Activated B cell treated with CpG ODN at 0.5 μM for 24 hours (primary cell): Measurements from ENCODE around the gene TFE3. TPM values are rescaled to one million over a fixed set of nuclear protein-coding genes. Genes with fewer than 3 reads are reported as not detected.

ENCODE experiments used
- ATAC-seq: fragments of 200-7000 bp; cut with Tn5 transposase; one replicate; pipeline ENCODE4 v1.10.0; 2021; ENCODE audit warnings: low read depth, mild to moderate bottlenecking, moderate library complexity
- CTCF ChIA-PET: fragments of 350-600 bp; sonication (Branson Sonifier 250); formaldehyde crosslinking; loops from one replicate; lab custom pipeline; 2021; ENCODE audit warnings: antibody characterized with exemption; lab: Charles Lee
- POLR2A ChIA-PET: fragments of 350-600 bp; sonication (Branson Sonifier 250); formaldehyde crosslinking; loops from one replicate; lab custom pipeline; 2021; ENCODE audit warnings: antibody characterized with exemption; lab: Charles Lee
- DNase-seq: peaks from one replicate; pipeline ENCODE4 v3.0.0; 2022
- H3K27ac Mint-ChIP-seq: one replicate; pipeline ENCODE4 v1.8.0; 2020; ENCODE audit warnings: mixed read lengths
- H3K27me3 Mint-ChIP-seq: one replicate; pipeline ENCODE4 v1.8.0; 2021; ENCODE audit warnings: mixed read lengths
- H3K36me3 Mint-ChIP-seq: one replicate; pipeline ENCODE4 v1.8.0; 2021; ENCODE audit warnings: low read depth, mixed read lengths
- H3K4me1 Mint-ChIP-seq: one replicate; pipeline ENCODE4 v1.8.0; 2021; ENCODE audit warnings: mixed read lengths
- H3K4me3 Mint-ChIP-seq: one replicate; pipeline ENCODE4 v1.8.0; 2020; ENCODE audit warnings: mild to moderate bottlenecking, mixed read lengths
- H3K9me3 Mint-ChIP-seq: one replicate; pipeline ENCODE4 v1.8.0; 2020; ENCODE audit warnings: mixed read lengths
- CTCF ChIP-seq: fragments of 200-600 bp; IDR thresholded peaks from one replicate; pipeline ENCODE4 v1.8.0; 2022; ENCODE audit warnings: antibody characterized with exemption, mild to moderate bottlenecking
- intact Hi-C: fragments of 100-400 bp; cut with micrococcal nuclease; formaldehyde crosslinking; loops from one replicate; pipeline ENCODE4 v1.15.1; 2024
- total RNA-seq: library from RNA; stranded (reverse); gene quantifications from 2 replicates; pipeline ENCODE4 v1.2.3, GENCODE V29; 2022

Gene TFE3
- total RNA-seq, 1 donor from 2014 or later = 33.3 TPM

GRCh38 chrX:49041744-49042580 lies 1.2 kb downstream of the TFE3 start:
- Mint-ChIP-seq H3K27ac (peak overlapping the region; percentile 85), H3K27me3 (no peaks in the 10 kb centered on the region), H3K36me3 (peaks cover 24% of the 10 kb centered on the region), H3K4me1 (peaks cover 33% of the 10 kb centered on the region), H3K4me3 (peak overlapping the region; percentile 89), H3K9me3 (no peaks in the 10 kb centered on the region)
- intact Hi-C loops = loop anchor here (10.0 kb wide), 1 partner anchor 367 kb away; no protein-coding TSS in a partner anchor
- DNase-seq = no peak
- POLR2A ChIA-PET = interaction anchor here (0.8 to 4.1 kb wide), 13 partner anchors 11 to 241 kb away, joined by 3 to 39 read pairs (median 3); partner anchors contain the start of genes GRIPAP1, HDAC6, KCND1 and OTUD5
- CTCF ChIA-PET = interaction anchor here (0.9 to 2.4 kb wide), 3 partner anchors 70 to 394 kb away, joined by 3 to 8 read pairs (median 3); partner anchors contain the start of gene KCND1
- TF ChIP-seq CTCF = no peak
- ATAC-seq = no peak

GRCh38 chrX:49040376-49040955 lies 2.7 kb downstream of the TFE3 start:
- TF ChIP-seq CTCF = no peak
- Mint-ChIP-seq H3K27ac (peak overlapping the region; percentile 53), H3K4me1 (peaks cover 33% of the 10 kb centered on the region), H3K27me3 (no peaks in the 10 kb centered on the region), H3K4me3 (no peak overlapping the region), H3K36me3 (peaks cover 24% of the 10 kb centered on the region), H3K9me3 (no peaks in the 10 kb centered on the region)
- ATAC-seq = no peak
- no peak for DNase-seq
- ChIA-PET CTCF (no interaction called here), POLR2A (interaction anchor here (0.6 to 0.8 kb wide), 3 partner anchors 52 to 1484 kb away, joined by 3 to 5 read pairs (median 4); partner anchors contain the start of gene PLP2)
- intact Hi-C loops = loop anchor here (10.0 kb wide), 1 partner anchor 366 kb away; no protein-coding TSS in a partner anchor

- no peak for ATAC-seq
- H3K36me3 Mint-ChIP-seq = peaks cover 25% of the 10 kb centered on the region
- ChIA-PET CTCF (no interaction called here), POLR2A (interaction anchor here (0.6 to 0.9 kb wide), 4 partner anchors 37 to 1484 kb away, joined by 3 to 5 read pairs (median 4); partner anchors contain the start of genes GRIPAP1 and PLP2)
- H3K27ac Mint-ChIP-seq = peak overlapping the region; percentile 53
- H3K27me3 Mint-ChIP-seq = no peaks in the 10 kb centered on the region
- no peak for DNase-seq
- peaks cover 33% of the 10 kb centered on the region for H3K4me1 Mint-ChIP-seq
- intact Hi-C loops = loop anchor here (10.0 kb wide), 1 partner anchor 365 kb away; no protein-coding TSS in a partner anchor
- no peaks in the 10 kb centered on the region for H3K9me3 Mint-ChIP-seq
- TF ChIP-seq CTCF = no peak
- no peak overlapping the region for H3K4me3 Mint-ChIP-seq
Observed at GRCh38 chrX:49039598-49040375, 3.4 kb downstream of the TFE3 start.

- Mint-ChIP-seq H3K36me3 (peaks cover 43% of the 10 kb centered on the region), H3K27me3 (no peaks in the 10 kb centered on the region), H3K4me3 (no peak overlapping the region), H3K4me1 (peaks cover 36% of the 10 kb centered on the region), H3K9me3 (no peaks in the 10 kb centered on the region), H3K27ac (no peak overlapping the region)
- ATAC-seq = no peak
- intact Hi-C loops = no loop called here
- ChIA-PET POLR2A (interaction anchor here (0.6 to 1.1 kb wide), 2 partner anchors 38 to 66 kb away, joined by 3 to 5 read pairs; no protein-coding TSS in a partner anchor), CTCF (no interaction called here)
- DNase-seq = no peak
- no peak for TF ChIP-seq CTCF
Observed at GRCh38 chrX:49037883-49038475, 5.2 kb downstream of the TFE3 start.
